Neural progenitor cell (in vitro differentiated cells): ENCODE data around the gene PDE11A.

ENCODE experiments used
- CTCF ChIP-seq: fragments of 200-600 bp; sonication (generic); IDR thresholded peaks from 2 replicates; pipeline ENCODE4 v1.5.1; 2017; ENCODE audit warnings: antibody characterized with exemption, mild to moderate bottlenecking
- EZH2 ChIP-seq: fragments of 200-600 bp; sonication (generic); IDR thresholded peaks from 2 replicates; pipeline ENCODE4 v1.6.1; 2017; ENCODE audit warnings: antibody characterized with exemption, mild to moderate bottlenecking, moderate library complexity
- EZH2phosphoT487 ChIP-seq: fragments of 200-600 bp; sonication (generic); IDR thresholded peaks from 2 replicates; pipeline ENCODE4 v1.6.1; 2017; ENCODE audit warnings: antibody characterized with exemption

GRCh38 chr2:177693658-177694339 lies 378.8 kb downstream of the PDE11A start:
- TF ChIP-seq CTCF (no peak), EZH2 (no peak), EZH2phosphoT487 (no peak)
